GM12878 (cell line): ENCODE data around the gene SCARF2. TPM values are rescaled to one million over a fixed set of nuclear protein-coding genes. Genes with fewer than 3 reads are reported as not detected.

Source experiments
- ATAC-seq: fragments of 200-7000 bp; cut with Tn5 transposase; 3 replicates; pipeline ENCODE4 v1.9.1; 2020; ENCODE audit warnings: mild to moderate bottlenecking, moderate library complexity
- BruUV-seq: library from RNA; stranded (reverse); fragments of 400-500 nt; replicated peaks from 2 replicates; lab custom pipeline; 2021; lab: Mats Ljungman, UMichigan
- CTCF ChIA-PET: fragments of 300-600 bp; sonication (Branson Sonifier 250); formaldehyde crosslinking; extraction: SDS; loops from one replicate; lab custom pipeline; 2021; ENCODE audit warnings: inconsistent platforms; lab: Yijun Ruan, JAX
- POLR2A ChIA-PET: fragments of 350-600 bp; formaldehyde crosslinking; extraction: SDS; loops from one replicate; lab custom pipeline; 2021; ENCODE audit warnings: inconsistent platforms; lab: Charles Lee
- RAD21 ChIA-PET: fragments of 300-600 bp; sonication (Branson Sonifier 250); formaldehyde crosslinking; loops from one replicate; lab custom pipeline; 2023; ENCODE audit warnings: antibody characterized with exemption; ENCODE audit not compliant: unreplicated experiment; lab: Charles Lee
- SMC1A ChIA-PET: fragments of 300-600 bp; sonication (Branson Sonifier 250); formaldehyde crosslinking; loops from one replicate; lab custom pipeline; 2023; ENCODE audit not compliant: unreplicated experiment, uncharacterized antibody; lab: Charles Lee
- DNase-seq: peaks from one replicate; pipeline ENCODE4 v3.0.0-alpha.2; 2011; ENCODE audit warnings: low read depth, low spot score
- FAIRE-seq: peaks from 3 replicates; lab custom pipeline; 2011; peaks lifted over from hg19 to GRCh38; lab: Jason Lieb, UNC
- H2AFZ ChIP-seq: 2 replicates; pipeline ENCODE4 v1.6.0; 2011; ENCODE audit warnings: low read depth, low read length, control low read depth; ENCODE audit not compliant: control insufficient read depth
- H3K27ac ChIP-seq: 2 replicates; pipeline ENCODE4 v1.5.1; 2011; ENCODE audit warnings: control low read depth; ENCODE audit not compliant: control insufficient read depth, insufficient read depth
- H3K27me3 ChIP-seq, 2 experiments: replicated peaks in 1 of 2; 2 replicates each; pipeline versions ENCODE4 v1.6.0 to v1.6.1; 2011; ENCODE audit warnings: low read length in 1 of 2; ENCODE audit not compliant: control insufficient read depth in 2 of 2, insufficient read depth in 2 of 2
- H3K36me3 ChIP-seq, 2 experiments: 2 replicates each; pipeline ENCODE4 v1.5.1; 2011; ENCODE audit warnings: low read length in 1 of 2; ENCODE audit not compliant: control insufficient read depth in 2 of 2, insufficient read depth in 2 of 2
- H3K4me1 ChIP-seq: 2 replicates; pipeline ENCODE4 v1.6.1; 2011; ENCODE audit warnings: mild to moderate bottlenecking, low read length, moderate library complexity, mixed read lengths; ENCODE audit not compliant: control insufficient read depth, insufficient read depth
- H3K4me2 ChIP-seq: 2 replicates; pipeline ENCODE4 v1.6.0; 2011; ENCODE audit warnings: control low read depth; ENCODE audit not compliant: control insufficient read depth, insufficient read depth
- H3K4me3 ChIP-seq: fragments of 200-600 bp; sonication (generic); 2 replicates; pipeline ENCODE4 v1.5.1; 2016
- H3K79me2 ChIP-seq: 2 replicates; pipeline ENCODE4 v1.6.0; 2011; ENCODE audit warnings: low read length; ENCODE audit not compliant: control insufficient read depth, insufficient read depth
- H3K9ac ChIP-seq: 2 replicates; pipeline ENCODE4 v1.8.0; 2011; ENCODE audit warnings: low read length, control low read depth, mixed read lengths; ENCODE audit not compliant: control insufficient read depth, insufficient read depth
- H3K9me3 ChIP-seq: replicated peaks from 3 replicates; pipeline ENCODE4 v1.5.1; 2011; ENCODE audit warnings: mild to moderate bottlenecking, low read length; ENCODE audit not compliant: control insufficient read depth, insufficient read depth
- H4K20me1 ChIP-seq: 2 replicates; pipeline ENCODE4 v1.6.0; 2011; ENCODE audit not compliant: control insufficient read depth, insufficient read depth
- EED ChIP-seq: sonication (generic); IDR thresholded peaks from 2 replicates; pipeline ENCODE4 v1.6.1; 2016; ENCODE audit warnings: antibody characterized with exemption, low read depth
- KDM1A ChIP-seq: fragments of 200-600 bp; sonication (generic); IDR thresholded peaks from 2 replicates; pipeline ENCODE4 v1.6.1; 2016; ENCODE audit warnings: borderline replicate concordance
- LARP7 ChIP-seq: fragments of 450-650 bp; IDR thresholded peaks from 2 replicates; pipeline ENCODE4 v1.6.1; 2017; ENCODE audit warnings: mild to moderate bottlenecking
- MTA3 ChIP-seq: IDR thresholded peaks from 2 replicates; pipeline ENCODE4 v1.6.1; 2012; ENCODE audit warnings: low read length, inconsistent platforms, borderline replicate concordance
- MYC ChIP-seq: IDR thresholded peaks from 2 replicates; pipeline ENCODE4 v1.6.1; 2011; ENCODE audit warnings: mild to moderate bottlenecking, low read length, moderate library complexity, inconsistent platforms; ENCODE audit not compliant: insufficient read depth, insufficient replicate concordance, insufficient read length, severe bottlenecking
- NFYB ChIP-seq: IDR thresholded peaks from 2 replicates; pipeline ENCODE4 v1.6.1; 2011; ENCODE audit warnings: low read depth, mild to moderate bottlenecking, low read length, improper control_type of control experiment, moderate library complexity; ENCODE audit not compliant: insufficient read depth
- NRF1 ChIP-seq: conservative IDR thresholded peaks from 2 replicates; pipeline ENCODE4 v1.6.1; 2011; ENCODE audit warnings: mild to moderate bottlenecking, low read depth, low read length, improper control_type of control experiment
- RAD51 ChIP-seq: fragments of 450-650 bp; IDR thresholded peaks from 2 replicates; pipeline ENCODE4 v1.6.1; 2016; ENCODE audit warnings: moderate library complexity, mild to moderate bottlenecking, inconsistent platforms
- SMAD5 ChIP-seq: IDR thresholded peaks from 2 replicates; pipeline ENCODE4 v1.6.1; 2016; ENCODE audit warnings: antibody characterized with exemption, low read depth
- SMARCA5 ChIP-seq: fragments of 450-650 bp; IDR thresholded peaks from 2 replicates; pipeline ENCODE4 v1.6.1; 2017; ENCODE audit warnings: mild to moderate bottlenecking
- STAT1 ChIP-seq: fragments of 450-650 bp; conservative IDR thresholded peaks from 2 replicates; pipeline ENCODE4 v1.6.1; 2014; ENCODE audit warnings: antibody characterized with exemption, mild to moderate bottlenecking
- ZNF207 ChIP-seq: fragments of 450-650 bp; IDR thresholded peaks from 2 replicates; pipeline ENCODE4 v1.6.1; 2014; ENCODE audit warnings: antibody characterized with exemption, mild to moderate bottlenecking, borderline replicate concordance
- ZNF24 ChIP-seq: fragments of 450-650 bp; IDR thresholded peaks from 2 replicates; pipeline ENCODE4 v1.6.1; 2017; ENCODE audit warnings: antibody characterized with exemption, mild to moderate bottlenecking
- ZNF622 ChIP-seq: fragments of 450-650 bp; IDR thresholded peaks from 2 replicates; pipeline ENCODE4 v1.6.1; 2017; ENCODE audit warnings: mild to moderate bottlenecking, inconsistent platforms
- WGBS: methylation state at CpG from one replicate; pipeline ENCODE4 v1.1.6; 2016; ENCODE audit warnings: low lambda C conversion rate; ENCODE audit not compliant: insufficient replicate concordance, insufficient coverage; ENCODE audit errors: missing lambda C conversion rate; 5-methylcytosine and 5-hydroxymethylcytosine counted together
- in situ Hi-C: fragments of 300-500 bp; cut with MboI; formaldehyde crosslinking; loops from 9 replicates; pipeline ENCODE4 v1.14.3; 2018; ENCODE audit warnings: mixed read lengths
- intact Hi-C: fragments of 100-400 bp; cut with micrococcal nuclease; formaldehyde crosslinking; loops from one replicate; pipeline ENCODE4 v1.14.2; 2022; ENCODE audit not compliant: unreplicated experiment
- polyA plus RNA-seq, 11 experiments: library from polyadenylated mRNA; depleted of rRNA in 4 of 11; unstranded in 6 of 11; stranded (reverse) in 5 of 11; fragments of >200 nt; fragmentation: Nextera tagmentation in 4 of 11; fragmentation: Illumina TruSeq in 1 of 11; extraction: Ambion mirVana in 4 of 11; extraction: Trizol in 1 of 11; gene quantifications; 1 replicate in 1 of 11; 2 replicates in 10 of 11; pipeline versions ENCODE4 v1.2.1 to v1.2.3, GENCODE V29; 2011 to 2016; ENCODE audit warnings: inconsistent platforms in 2 of 11, missing spikeins in 2 of 11, low read depth in 1 of 11
- total RNA-seq, 4 experiments: library from RNA; depleted of rRNA in 3 of 4; stranded (reverse); fragments of >200 nt in 3 of 4; fragmentation: Illumina TruSeq in 1 of 4; extraction: Trizol in 1 of 4; gene quantifications; 2 replicates each; pipeline versions ENCODE4 v1.2.1 to v1.2.3, GENCODE V29; 2013 to 2021
- TF ChIP-seq, protein P1 (sequence below): fragments of 450-650 bp; IDR thresholded peaks from 2 replicates; pipeline ENCODE4 v1.6.1; 2017; ENCODE audit warnings: mild to moderate bottlenecking, moderate library complexity
- TF ChIP-seq, protein P2 (sequence below): IDR thresholded peaks from 2 replicates; pipeline ENCODE4 v1.6.1; 2012; ENCODE audit warnings: low read length, inconsistent platforms
- TF ChIP-seq, protein P3 (sequence below): IDR thresholded peaks from 2 replicates; pipeline ENCODE4 v1.6.1; 2012; ENCODE audit warnings: low read depth, low read length, improper control_type of control experiment

Gene SCARF2
- total and polyA plus RNA-seq, 10 of the 15 experiments (the other 5 are each of a cell fraction or from before 2014, with no cell fraction given) = 0.01 to 0.74 (median 0.17) TPM; not detected in 5

DNA sequence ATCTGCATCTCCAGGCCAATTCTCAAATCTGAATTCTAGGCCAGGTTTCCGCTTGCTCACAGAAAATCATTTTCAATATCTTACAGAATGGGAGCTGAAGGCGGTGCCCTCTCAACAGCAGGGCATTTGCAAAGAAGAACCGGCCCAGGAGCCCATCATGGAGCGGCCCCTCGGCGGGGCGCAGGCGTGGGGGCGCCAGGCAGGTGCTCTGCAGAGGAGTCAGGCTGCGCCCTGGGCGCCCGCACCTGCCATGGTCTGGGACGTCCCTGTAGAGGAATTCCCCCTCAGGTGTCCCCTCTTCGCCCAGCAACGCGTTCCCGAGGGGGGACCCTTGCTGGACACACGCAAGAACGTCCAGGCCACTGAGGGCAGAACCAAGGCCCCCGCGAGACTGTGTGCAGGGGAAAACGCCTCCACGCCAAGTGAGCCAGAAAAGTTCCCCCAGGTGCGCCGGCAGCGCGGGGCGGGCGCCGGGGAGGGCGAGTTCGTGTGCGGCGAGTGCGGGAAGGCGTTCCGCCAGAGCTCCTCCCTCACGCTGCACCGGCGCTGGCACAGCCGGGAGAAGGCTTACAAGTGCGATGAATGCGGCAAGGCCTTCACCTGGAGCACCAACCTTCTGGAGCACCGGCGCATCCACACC, 32.2 kb downstream of the SCARF2 start (continued):
- no peak for TF ChIP-seq ZNF207
- TF ChIP-seq KDM1A = no peak
- no peak for TF ChIP-seq ZNF622
- TF ChIP-seq NFYB = no peak
- TF ChIP-seq EED = no peak
- no peak for TF ChIP-seq MYC
- TF ChIP-seq STAT1 = no peak

DNA sequence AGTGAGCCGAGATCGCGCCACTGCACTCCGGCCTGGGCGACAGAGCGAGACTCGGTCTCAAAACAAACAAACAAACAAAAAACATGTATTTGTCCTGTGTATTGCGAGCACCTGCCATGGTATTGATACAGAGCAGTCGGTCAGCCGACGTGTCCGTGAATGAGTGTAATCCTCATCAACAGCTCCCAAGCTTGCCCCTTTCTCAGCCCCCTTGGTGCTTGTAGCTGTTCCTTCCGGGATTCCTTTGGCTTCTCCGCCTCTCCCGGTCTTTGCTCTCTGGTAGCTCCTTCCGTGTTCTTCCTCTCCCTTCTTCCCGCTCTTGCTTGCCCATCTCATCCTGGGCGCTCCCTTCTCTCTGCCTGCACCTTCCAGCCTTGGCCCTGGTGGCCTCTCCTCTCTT, 32.7 kb downstream of the SCARF2 start:
- intact Hi-C loops = no loop called here
- CTCF ChIA-PET = interaction anchor here (0.5 kb wide), 1 partner anchor 63 kb away, joined by 3 read pairs; no protein-coding TSS in a partner anchor
- no peak for ATAC-seq
- TF ChIP-seq MTA3 (no peak), STAT1 (no peak), SMAD5 (no peak), LARP7 (no peak), ZNF207 (no peak), NRF1 (no peak), ZNF24 (no peak), SMARCA5 (no peak), RAD51 (no peak)
- TF ChIP-seq, protein P1, sequence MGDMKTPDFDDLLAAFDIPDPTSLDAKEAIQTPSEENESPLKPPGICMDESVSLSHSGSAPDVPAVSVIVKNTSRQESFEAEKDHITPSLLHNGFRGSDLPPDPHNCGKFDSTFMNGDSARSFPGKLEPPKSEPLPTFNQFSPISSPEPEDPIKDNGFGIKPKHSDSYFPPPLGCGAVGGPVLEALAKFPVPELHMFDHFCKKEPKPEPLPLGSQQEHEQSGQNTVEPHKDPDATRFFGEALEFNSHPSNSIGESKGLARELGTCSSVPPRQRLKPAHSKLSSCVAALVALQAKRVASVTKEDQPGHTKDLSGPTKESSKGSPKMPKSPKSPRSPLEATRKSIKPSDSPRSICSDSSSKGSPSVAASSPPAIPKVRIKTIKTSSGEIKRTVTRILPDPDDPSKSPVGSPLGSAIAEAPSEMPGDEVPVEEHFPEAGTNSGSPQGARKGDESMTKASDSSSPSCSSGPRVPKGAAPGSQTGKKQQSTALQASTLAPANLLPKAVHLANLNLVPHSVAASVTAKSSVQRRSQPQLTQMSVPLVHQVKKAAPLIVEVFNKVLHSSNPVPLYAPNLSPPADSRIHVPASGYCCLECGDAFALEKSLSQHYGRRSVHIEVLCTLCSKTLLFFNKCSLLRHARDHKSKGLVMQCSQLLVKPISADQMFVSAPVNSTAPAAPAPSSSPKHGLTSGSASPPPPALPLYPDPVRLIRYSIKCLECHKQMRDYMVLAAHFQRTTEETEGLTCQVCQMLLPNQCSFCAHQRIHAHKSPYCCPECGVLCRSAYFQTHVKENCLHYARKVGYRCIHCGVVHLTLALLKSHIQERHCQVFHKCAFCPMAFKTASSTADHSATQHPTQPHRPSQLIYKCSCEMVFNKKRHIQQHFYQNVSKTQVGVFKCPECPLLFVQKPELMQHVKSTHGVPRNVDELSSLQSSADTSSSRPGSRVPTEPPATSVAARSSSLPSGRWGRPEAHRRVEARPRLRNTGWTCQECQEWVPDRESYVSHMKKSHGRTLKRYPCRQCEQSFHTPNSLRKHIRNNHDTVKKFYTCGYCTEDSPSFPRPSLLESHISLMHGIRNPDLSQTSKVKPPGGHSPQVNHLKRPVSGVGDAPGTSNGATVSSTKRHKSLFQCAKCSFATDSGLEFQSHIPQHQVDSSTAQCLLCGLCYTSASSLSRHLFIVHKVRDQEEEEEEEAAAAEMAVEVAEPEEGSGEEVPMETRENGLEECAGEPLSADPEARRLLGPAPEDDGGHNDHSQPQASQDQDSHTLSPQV = no peak
- TF ChIP-seq, protein P2, sequence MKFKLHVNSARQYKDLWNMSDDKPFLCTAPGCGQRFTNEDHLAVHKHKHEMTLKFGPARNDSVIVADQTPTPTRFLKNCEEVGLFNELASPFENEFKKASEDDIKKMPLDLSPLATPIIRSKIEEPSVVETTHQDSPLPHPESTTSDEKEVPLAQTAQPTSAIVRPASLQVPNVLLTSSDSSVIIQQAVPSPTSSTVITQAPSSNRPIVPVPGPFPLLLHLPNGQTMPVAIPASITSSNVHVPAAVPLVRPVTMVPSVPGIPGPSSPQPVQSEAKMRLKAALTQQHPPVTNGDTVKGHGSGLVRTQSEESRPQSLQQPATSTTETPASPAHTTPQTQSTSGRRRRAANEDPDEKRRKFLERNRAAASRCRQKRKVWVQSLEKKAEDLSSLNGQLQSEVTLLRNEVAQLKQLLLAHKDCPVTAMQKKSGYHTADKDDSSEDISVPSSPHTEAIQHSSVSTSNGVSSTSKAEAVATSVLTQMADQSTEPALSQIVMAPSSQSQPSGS = no peak
- TF ChIP-seq, protein P3, sequence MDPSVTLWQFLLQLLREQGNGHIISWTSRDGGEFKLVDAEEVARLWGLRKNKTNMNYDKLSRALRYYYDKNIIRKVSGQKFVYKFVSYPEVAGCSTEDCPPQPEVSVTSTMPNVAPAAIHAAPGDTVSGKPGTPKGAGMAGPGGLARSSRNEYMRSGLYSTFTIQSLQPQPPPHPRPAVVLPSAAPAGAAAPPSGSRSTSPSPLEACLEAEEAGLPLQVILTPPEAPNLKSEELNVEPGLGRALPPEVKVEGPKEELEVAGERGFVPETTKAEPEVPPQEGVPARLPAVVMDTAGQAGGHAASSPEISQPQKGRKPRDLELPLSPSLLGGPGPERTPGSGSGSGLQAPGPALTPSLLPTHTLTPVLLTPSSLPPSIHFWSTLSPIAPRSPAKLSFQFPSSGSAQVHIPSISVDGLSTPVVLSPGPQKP = no peak

More for the DNA sequence above, 32.7 kb downstream of the SCARF2 start:
- Histone ChIP-seq H3K27ac (no peak overlapping the region), H3K9ac (no peak overlapping the region), H3K4me3 (no peak overlapping the region), H3K27me3 (no peaks in the 10 kb centered on the region; a peak in 1 of 4 replicates), H3K4me1 (no peaks in the 10 kb centered on the region), H3K9me3 (no peaks in the 10 kb centered on the region), H3K36me3 (peaks cover 0 to 6% of the 10 kb centered on the region in 2 experiments; a peak in 3 of 4 replicates), H4K20me1 (no peaks in the 10 kb centered on the region), H2AFZ (no peak overlapping the region), H3K79me2 (no peaks in the 10 kb centered on the region), H3K4me2 (no peak overlapping the region)
- WGBS = 96% methylated on average over 18 of the region's 18 CpGs
- in situ Hi-C loops = no loop called here
- ChIA-PET POLR2A (no interaction called here), SMC1A (interaction anchor here (0.6 kb wide), 1 partner anchor 39 kb away, joined by 3 read pairs; no protein-coding TSS in a partner anchor), RAD21 (no interaction called here)
- BruUV-seq = no TSS peak
- FAIRE-seq = no peak
- DNase-seq = no peak
